ENCODE results near the gene SPIRE1.
A peak's percentile ranks its signal among the peaks of the same experiment; 100 is the strongest.

SPIRE1 gene

GRCh38 chr18:12449051-12449785 is 208.7 kb downstream of the SPIRE1 start:
- DNase-seq, result no peak

GRCh38 chr18:12445554-12445953 is 212.4 kb downstream of the SPIRE1 start:
- DNase-seq, result no peak

DNA sequence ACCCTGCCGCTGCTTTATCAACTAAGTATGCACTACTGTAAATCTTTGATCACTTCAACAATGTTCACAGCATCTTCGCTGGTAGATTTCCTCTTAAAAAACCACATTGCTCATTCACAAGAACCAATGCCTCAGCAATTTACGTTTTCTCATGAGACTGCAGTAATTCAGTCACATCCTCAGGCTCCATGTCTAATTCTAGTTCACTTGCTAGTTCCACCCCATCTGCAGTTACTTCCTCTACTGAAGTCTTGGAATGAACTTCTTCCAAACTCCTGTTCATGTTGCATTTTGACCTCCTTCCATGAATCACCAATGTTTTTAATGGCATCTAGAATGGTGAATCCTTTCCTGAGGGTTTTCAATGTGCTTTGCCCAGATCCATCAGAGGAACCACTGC is 214.4 kb downstream of the SPIRE1 start:
- no peak for DNase-seq

- DNase-seq, result no peak
These were observed 215.0 kb downstream of the SPIRE1 start for GRCh38 chr18:12442946-12443345.

DNA sequence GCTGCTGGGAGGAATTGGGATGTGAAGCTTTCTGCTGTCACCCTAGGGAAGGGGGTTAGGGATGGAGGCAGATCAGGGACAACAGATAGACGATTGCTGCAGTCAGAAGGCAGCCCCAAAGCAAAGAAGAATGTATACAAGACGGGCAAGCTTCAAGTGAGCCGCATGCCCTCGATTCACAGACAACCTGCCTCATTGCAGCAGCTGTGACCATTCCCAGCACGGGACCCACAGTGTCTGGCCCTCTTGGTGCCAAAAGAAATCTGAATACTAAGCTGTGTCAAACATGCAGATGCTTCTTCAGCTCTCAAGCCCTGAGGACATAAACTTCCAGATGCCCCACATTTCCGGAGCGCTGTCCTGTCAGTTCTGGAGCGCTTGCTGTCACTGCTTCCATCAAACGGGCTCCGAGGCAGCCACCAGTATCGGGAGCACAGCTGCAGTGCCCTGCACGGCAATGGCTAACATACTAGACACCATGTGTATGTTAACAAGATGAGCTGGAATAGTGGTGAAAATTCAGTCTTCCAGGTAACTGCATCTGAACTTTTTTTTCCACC is 216.4 kb downstream of the SPIRE1 start:
- DNase-seq, result no peak

DNA sequence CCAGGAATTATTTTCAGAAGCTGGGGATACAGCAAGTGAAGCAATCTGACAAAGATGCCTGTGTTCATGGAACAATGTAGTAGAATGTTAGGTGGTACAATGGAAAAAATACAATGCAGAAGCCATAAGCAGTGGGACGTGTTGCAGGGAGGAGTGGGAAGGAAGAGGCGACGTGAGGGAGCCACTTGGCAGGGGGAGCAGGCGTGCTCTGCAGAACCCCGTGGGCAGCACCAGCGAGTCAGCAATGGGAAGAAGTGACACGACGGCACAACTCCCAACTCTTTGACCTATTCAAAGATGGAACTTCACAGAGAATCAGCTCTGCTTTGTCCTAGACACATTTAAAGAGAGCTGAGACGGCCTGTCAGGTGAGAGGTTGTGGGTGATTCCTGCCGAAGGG is 219.7 kb downstream of the SPIRE1 start:
- no peak for DNase-seq

DNA sequence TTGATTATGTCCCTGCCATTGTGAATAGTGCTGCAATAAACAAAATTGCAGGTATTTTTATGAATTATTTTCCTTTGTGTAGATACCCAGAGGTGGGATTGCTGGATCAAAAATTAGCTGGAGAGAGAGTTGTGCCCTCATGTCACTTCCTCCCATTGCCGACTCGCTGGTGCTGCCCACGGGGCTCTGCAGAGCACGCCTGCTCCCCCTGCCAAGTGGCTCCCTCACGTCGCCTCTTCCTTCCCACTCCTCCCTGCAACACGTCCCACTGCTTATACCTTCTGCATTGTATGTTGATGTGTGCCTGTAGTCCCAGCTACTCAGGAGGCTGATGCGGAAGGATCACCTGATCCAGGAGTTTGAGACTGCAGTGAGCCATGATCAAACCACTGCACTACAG is 222.0 kb downstream of the SPIRE1 start:
- no peak for DNase-seq

GRCh38 chr18:12434541-12434929 is 223.4 kb downstream of the SPIRE1 start:
- DNase-seq, result no peak

DNA sequence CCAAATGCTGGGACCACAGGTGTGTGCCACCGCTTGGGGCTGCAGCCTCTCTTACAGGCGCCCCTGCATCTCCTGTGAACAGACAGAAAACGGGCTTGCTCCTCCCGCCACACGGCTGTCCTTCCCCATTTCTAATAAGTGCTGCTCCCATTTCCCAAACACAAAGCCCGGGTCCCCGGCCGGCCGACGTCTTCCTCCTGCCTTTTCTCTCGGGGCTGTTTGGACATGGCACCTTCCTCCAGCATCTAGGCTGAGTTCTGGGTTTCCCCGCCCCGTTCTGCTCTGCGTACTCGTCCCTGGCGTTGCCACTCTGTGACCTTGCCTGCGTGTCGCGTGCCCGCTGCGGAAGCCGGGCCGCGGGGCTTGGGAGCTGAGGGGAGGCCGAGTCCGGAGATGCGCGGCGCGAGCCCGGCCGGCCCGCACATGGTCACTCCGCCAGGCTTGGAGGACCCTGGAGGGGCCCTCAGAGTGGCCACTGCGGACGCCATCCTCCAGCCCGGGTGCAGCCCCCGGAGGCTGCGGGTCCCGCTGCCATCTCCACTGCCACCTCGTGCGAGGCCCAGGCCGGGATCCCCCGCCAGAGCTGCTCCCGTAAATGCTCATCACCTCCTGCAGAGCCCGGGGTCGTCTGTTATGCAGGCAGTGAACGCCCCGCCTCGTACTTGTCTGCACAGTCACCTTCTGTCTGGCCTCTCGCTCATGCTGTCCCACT is 223.9 kb downstream of the SPIRE1 start:
- no peak for DNase-seq

GRCh38 chr18:12432881-12433280 is 225.0 kb downstream of the SPIRE1 start:
- no peak for DNase-seq

DNA sequence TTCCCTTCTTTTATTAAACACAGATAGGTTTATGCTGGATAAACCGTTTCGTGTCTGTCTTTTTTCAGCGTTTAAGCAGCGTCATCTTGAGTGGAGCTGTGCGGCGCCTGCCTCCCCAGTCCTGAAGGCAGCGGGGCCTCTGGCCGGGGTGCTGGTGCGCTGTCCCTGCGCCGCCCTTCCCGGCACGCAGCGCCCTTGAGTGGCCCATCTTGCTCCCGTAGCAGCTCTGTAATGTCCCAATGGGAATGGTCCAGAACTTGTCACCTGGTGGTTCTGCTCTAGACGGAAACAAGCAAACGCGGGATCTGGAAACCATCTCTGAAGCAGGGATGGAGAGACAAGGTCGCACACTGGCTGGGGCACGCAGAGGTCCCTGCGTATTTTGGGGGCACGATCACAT is 225.7 kb downstream of the SPIRE1 start:
- DNase-seq, result no peak

DNA sequence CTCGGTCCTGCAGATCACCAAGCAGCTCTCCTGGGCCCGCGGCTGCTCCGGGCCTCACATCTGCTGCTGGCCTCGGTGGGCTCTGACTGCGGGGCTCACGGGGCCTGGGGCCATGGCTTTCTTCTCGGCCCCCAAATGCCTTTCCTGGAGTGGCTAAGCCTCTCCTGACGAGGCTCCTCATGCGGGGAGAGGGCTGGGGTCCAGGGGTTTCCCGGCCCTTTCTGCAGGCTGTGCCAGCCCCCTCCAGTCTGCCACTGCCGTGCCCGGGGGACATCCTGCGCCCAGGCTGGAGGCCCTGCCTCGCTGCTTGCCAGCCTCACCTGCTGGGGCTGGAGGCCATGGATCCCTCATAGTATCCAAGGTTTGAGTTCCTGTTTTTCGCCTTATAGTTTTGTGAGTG is 226.3 kb downstream of the SPIRE1 start:
- DNase-seq, result no peak

GRCh38 chr18:12430137-12430990 is 227.5 kb downstream of the SPIRE1 start:
- DNase-seq, result no peak

GRCh38 chr18:12429556-12429955 is 228.4 kb downstream of the SPIRE1 start:
- no peak for DNase-seq

DNA sequence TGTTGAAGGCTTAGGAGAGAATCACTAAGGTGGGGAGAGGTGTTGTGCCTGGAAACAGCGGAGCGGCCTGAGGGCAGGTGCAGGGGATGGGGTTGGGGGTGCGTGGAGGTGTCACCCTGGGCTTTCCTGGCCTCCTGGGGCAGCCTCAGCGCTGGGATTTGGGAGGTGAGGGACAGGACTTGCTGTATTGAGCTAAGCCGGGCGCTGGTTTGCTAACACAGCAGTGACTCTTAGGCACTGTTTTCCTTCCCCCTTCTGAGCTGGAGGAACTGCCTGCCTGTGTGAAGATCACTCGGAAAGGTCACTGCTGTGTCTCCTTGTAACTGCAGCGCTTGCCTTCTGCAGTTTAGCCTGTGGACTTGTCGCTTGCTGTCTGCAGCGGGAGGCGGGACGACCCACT is 229.0 kb downstream of the SPIRE1 start:
- no peak for DNase-seq

- no peak for DNase-seq
These were observed 231.0 kb downstream of the SPIRE1 start for GRCh38 chr18:12426924-12427323.

GRCh38 chr18:12424252-12424651 is 233.7 kb downstream of the SPIRE1 start:
- DNase-seq, result no peak

DNA sequence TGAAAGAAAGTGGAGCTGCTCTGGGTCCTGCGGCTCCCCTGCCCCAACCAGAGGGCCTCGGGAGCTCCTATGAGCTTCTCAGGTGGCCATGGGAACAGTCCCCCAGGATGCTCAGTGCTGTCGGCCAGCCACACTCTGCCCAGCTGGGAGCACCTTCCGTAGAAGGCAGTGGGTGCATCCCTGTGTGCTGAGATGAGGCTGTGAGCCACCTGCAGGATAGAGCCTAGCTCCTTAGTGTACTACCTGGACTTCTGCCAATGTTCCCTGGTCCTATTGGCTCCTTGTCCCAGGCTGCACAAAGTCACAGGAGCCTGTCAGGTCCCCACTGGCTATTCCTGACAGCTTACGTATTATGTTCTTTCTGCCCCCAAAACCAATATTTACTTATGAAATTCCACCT is 234.1 kb downstream of the SPIRE1 start:
- DNase-seq, result no peak

DNA sequence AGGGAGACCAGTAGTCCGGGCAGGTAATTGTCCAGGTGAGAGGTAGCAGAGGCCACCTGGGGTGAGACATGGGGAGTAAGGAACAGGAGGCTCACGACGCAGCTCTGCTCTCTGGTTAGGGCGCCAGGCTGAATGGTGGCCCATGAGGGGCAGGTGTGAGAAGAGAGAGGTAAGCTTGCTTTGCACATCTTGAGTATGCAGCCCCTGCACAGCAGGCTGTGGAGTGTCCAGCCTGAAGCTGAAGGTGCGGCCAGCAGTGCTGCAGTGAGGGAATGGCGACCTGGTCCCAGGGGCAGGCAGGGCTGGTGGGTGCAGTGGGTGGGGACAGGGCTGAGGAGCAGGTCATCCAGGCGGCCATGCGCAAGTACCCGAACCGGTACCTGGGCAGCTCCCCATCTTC is 234.5 kb downstream of the SPIRE1 start:
- DNase-seq, result no peak

- DNase-seq, result no peak
These were observed 235.0 kb downstream of the SPIRE1 start for GRCh38 chr18:12422936-12423335.

GRCh38 chr18:12421732-12422131 is 236.2 kb downstream of the SPIRE1 start:
- DNase-seq, result no peak

- peak; percentile 83 for DNase-seq
These were observed 237.0 kb downstream of the SPIRE1 start for GRCh38 chr18:12420821-12421421.
